ENCODE measurements around the gene EMC9. TPM values are rescaled to one million over a fixed set of nuclear protein-coding genes. Genes with fewer than 3 reads are reported as not detected.
A peak's percentile ranks its signal among the peaks of the same experiment; 100 is the strongest.

The EMC9 gene
- total RNA-seq, 1 donor from 2014 or later, result 3.4 TPM

GRCh38 chr14:24138396-24139271 is 2.8 kb downstream of the EMC9 start:
- no peak for TF ChIP-seq CTCF (IDR thresholded peaks at IDR 0.05)
- Histone ChIP-seq H3K27ac (no peak overlapping the region), H3K4me1 (peaks cover 9 to 31% of the 10 kb centered on the region in 2 donors), H3K9me3 (no peaks in the 10 kb centered on the region), H3K4me3 (no peak overlapping the region), H3K27me3 (no peaks in the 10 kb centered on the region), H3K36me3 (peaks cover 11 to 18% of the 10 kb centered on the region in 2 donors)
- intact Hi-C loops (cut with DNase I), result no loop called here
- DNase-seq (ENCODE audit: low spot score in 2 of 2), result no peak

- H3K9me3 ChIP-seq, result no peaks in the 10 kb centered on the region
- DNase-seq (ENCODE audit: low spot score in 2 of 2), result no peak
- no peaks in the 10 kb centered on the region for H3K27me3 ChIP-seq
- H3K4me3 ChIP-seq, result no peak overlapping the region
- H3K4me1 ChIP-seq, result peaks cover 9 to 31% of the 10 kb centered on the region in 2 donors
- peaks cover 11 to 18% of the 10 kb centered on the region in 2 donors for H3K36me3 ChIP-seq
- peak overlapping the region; percentile 31 to 91 for H3K27ac ChIP-seq
- intact Hi-C loops (cut with DNase I), result no loop called here
- TF ChIP-seq CTCF (IDR thresholded peaks at IDR 0.05), result no peak
These were observed 3.6 kb downstream of the EMC9 start for GRCh38 chr14:24137529-24138395.

- DNase-seq (ENCODE audit: low spot score in 2 of 2), result no peak
- Histone ChIP-seq H3K27me3 (no peaks in the 10 kb centered on the region), H3K4me3 (peak overlapping the region; percentile 82 to 96), H3K9me3 (no peaks in the 10 kb centered on the region), H3K36me3 (peaks cover 11 to 18% of the 10 kb centered on the region in 2 donors), H3K4me1 (peaks cover 5 to 27% of the 10 kb centered on the region in 2 donors), H3K27ac (peak overlapping the region; percentile 80 to 91)
- TF ChIP-seq CTCF (IDR thresholded peaks at IDR 0.05), result no peak
- intact Hi-C loops (cut with DNase I), result loop anchor here (1.0 kb wide), 2 partner anchors 22 to 24 kb away; partner anchors contain the start of gene IRF9
These were observed 4.5 kb downstream of the EMC9 start for GRCh38 chr14:24136684-24137528.

- Histone ChIP-seq H3K9me3 (no peaks in the 10 kb centered on the region), H3K4me1 (peaks cover 5 to 27% of the 10 kb centered on the region in 2 donors), H3K27ac (peak within 1 kb of the TSS; percentile 80 to 91), H3K4me3 (peak within 1 kb of the TSS; percentile 82 to 96), H3K36me3 (peaks cover 11 to 18% of the 10 kb centered on the region in 2 donors), H3K27me3 (no peaks in the 10 kb centered on the region)
- TF ChIP-seq CTCF (IDR thresholded peaks at IDR 0.05), result peak in 1 of 3 experiments; percentile 16
- peak; percentile 66 to 94 for DNase-seq (ENCODE audit: low spot score in 2 of 2)
- intact Hi-C loops (cut with DNase I), result loop anchor here (1.0 kb wide), 2 partner anchors 21 to 25 kb away; partner anchors contain the start of gene IRF9
These were observed 5.3 kb downstream of the EMC9 start, which contains the start of gene PSME1 for GRCh38 chr14:24135834-24136683. PSME1 (plus strand) TSS chr14:24136194; CDS start chr14:24136263, 69 bp downstream.

Measured in ascending aorta (tissue), 2 donors.